Esophagus muscularis mucosa (tissue), 3 donors: ENCODE measurements around the gene CAMTA1.

Experiments
- EP300 ChIP-seq: sonication (generic); formaldehyde crosslinking; IDR thresholded peaks from one replicate; pipeline ENCODE4 v1.6.1; 2017; ENCODE audit warnings: antibody characterized with exemption
- TF ChIP-seq, protein P1 (sequence below), 3 experiments: fragments of 200-600 bp in 2 of 3; fragments of 450-650 bp in 1 of 3; sonication (generic) in 2 of 3; IDR thresholded peaks; one replicate each; pipeline ENCODE4 v1.5.1; 2017 to 2019; ENCODE audit warnings: antibody characterized with exemption in 3 of 3, mild to moderate bottlenecking in 2 of 3, moderate library complexity in 1 of 3

DNA sequence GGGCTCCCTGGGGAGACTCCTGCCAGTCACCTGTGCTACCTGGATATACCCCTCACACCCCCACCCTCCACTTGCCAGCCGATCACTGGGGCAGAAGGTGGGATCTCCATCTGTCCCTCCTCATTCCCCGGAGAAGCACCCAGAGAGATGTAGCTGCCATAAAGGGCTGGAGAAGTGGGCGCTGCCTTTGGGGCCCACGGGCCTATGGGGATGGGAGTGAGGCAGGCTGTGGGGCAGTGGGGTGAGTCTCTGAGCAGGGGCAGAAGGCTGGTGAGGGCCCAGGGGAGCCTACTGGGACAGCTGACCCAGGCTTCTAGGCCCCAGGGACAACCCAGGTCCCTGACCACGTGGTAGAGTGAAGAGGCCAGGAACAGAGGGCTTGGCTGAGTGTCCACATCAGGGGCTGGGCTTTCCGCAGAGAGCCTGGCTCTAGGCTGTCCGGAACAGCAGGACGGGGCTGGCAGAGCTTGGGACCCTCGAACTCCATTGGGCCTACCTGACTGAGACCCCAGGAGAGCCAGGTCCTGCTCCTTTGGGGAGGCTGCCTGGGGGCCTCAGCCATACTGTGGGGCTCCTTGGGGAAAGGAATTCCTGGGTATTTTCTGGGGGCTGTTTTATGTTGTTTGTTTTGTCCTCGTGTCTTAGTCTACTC lies 780.0 kb downstream of the CAMTA1 start:
- TF ChIP-seq, protein P1, sequence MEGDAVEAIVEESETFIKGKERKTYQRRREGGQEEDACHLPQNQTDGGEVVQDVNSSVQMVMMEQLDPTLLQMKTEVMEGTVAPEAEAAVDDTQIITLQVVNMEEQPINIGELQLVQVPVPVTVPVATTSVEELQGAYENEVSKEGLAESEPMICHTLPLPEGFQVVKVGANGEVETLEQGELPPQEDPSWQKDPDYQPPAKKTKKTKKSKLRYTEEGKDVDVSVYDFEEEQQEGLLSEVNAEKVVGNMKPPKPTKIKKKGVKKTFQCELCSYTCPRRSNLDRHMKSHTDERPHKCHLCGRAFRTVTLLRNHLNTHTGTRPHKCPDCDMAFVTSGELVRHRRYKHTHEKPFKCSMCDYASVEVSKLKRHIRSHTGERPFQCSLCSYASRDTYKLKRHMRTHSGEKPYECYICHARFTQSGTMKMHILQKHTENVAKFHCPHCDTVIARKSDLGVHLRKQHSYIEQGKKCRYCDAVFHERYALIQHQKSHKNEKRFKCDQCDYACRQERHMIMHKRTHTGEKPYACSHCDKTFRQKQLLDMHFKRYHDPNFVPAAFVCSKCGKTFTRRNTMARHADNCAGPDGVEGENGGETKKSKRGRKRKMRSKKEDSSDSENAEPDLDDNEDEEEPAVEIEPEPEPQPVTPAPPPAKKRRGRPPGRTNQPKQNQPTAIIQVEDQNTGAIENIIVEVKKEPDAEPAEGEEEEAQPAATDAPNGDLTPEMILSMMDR (IDR thresholded peaks at IDR 0.05), result no peak
- no peak for TF ChIP-seq EP300
